Fibroblast of the aortic adventitia (primary cell): ENCODE data around the gene CDH13. TPM values are rescaled to one million over a fixed set of nuclear protein-coding genes. Genes with fewer than 3 reads are reported as not detected.
A peak's percentile ranks its signal among the peaks of the same experiment; 100 is the strongest.

Experiments
- DNase-seq: peaks from one replicate; pipeline ENCODE4 v3.0.0-alpha.2; 2010; ENCODE audit warnings: low read depth
- H3K4me3 ChIP-seq: 2 replicates; pipeline ENCODE4 v1.5.1; 2011; ENCODE audit warnings: low read depth, mild to moderate bottlenecking, control low read depth, low read length, moderate library complexity
- total RNA-seq: library from RNA; depleted of rRNA; stranded (reverse); fragments of >200 nt; gene quantifications from 2 replicates; pipeline ENCODE4 v1.2.3, GENCODE V29; 2012; ENCODE audit warnings: low replicate concordance
- TF ChIP-seq, protein P1 (sequence below): IDR thresholded peaks from 2 replicates; pipeline ENCODE4 v1.5.1; 2011; ENCODE audit warnings: mild to moderate bottlenecking, low read length, control low read depth, inconsistent platforms; ENCODE audit not compliant: insufficient read depth

CDH13 gene
- total RNA-seq, 1 donor = 55.7 TPM

DNA sequence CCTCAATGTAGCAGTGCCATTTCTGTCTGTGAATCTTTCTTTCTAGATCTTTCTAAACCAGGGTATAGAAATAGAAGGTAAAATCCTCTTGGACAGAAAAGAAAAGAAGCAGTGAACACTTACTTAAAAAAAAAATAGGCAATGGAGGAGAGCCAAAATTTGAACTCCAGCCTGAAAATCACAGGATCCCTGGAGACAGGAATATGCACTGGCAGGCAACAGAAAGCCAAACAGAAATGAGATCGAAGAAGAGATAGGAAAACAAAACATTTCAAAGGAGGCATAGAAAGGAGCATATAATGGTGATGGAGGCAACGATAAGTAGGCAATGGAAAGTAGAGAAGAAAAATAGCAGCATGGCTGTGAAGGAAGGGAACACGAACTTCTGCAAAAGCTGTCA, 927.3 kb downstream of the CDH13 start:
- DNase-seq = peak; percentile 41
- TF ChIP-seq, protein P1, sequence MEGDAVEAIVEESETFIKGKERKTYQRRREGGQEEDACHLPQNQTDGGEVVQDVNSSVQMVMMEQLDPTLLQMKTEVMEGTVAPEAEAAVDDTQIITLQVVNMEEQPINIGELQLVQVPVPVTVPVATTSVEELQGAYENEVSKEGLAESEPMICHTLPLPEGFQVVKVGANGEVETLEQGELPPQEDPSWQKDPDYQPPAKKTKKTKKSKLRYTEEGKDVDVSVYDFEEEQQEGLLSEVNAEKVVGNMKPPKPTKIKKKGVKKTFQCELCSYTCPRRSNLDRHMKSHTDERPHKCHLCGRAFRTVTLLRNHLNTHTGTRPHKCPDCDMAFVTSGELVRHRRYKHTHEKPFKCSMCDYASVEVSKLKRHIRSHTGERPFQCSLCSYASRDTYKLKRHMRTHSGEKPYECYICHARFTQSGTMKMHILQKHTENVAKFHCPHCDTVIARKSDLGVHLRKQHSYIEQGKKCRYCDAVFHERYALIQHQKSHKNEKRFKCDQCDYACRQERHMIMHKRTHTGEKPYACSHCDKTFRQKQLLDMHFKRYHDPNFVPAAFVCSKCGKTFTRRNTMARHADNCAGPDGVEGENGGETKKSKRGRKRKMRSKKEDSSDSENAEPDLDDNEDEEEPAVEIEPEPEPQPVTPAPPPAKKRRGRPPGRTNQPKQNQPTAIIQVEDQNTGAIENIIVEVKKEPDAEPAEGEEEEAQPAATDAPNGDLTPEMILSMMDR = no peak
- no peak overlapping the region for H3K4me3 ChIP-seq

DNA sequence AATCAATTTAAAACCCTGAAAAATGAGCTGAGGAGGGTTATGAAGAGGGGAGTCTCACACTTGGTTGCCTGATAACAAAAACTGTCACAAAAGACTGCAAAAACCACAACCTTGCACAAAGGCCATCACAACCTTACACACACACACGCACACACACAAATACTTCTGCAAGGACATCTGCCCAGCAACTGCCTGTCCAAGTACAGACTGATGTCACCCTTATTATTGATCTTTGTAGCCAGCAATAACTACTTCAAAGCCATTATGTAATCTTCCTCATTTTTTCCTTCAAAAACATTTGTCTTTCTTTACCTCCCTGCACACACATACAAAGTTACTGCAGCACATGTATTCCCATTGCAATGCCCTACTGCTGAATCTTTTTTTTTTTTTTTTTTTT, 927.8 kb downstream of the CDH13 start:
- no peak overlapping the region for H3K4me3 ChIP-seq
- no peak for DNase-seq
- TF ChIP-seq, protein P1 = no peak

DNA sequence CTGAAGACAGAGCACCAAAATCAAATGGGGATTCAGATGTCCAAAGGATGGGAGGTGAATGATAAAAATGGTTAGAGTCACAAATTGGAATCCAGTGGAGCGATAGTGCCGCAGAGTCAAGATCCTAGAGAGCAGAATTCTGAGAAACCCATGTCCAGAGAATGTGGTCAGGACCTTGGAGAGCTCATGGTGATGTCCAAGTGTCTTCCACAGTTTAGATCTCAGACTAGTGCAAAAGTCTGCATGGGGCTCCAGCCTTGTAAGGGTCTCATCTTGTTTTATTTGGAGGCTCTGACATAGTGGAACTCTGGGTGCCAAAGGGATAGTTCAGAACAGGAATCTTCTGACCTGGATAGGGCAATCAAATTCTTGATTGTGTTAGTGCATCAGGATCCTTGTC, 935.1 kb downstream of the CDH13 start:
- no peak overlapping the region for H3K4me3 ChIP-seq
- TF ChIP-seq, protein P1 = no peak
- DNase-seq = peak; percentile 27

DNA sequence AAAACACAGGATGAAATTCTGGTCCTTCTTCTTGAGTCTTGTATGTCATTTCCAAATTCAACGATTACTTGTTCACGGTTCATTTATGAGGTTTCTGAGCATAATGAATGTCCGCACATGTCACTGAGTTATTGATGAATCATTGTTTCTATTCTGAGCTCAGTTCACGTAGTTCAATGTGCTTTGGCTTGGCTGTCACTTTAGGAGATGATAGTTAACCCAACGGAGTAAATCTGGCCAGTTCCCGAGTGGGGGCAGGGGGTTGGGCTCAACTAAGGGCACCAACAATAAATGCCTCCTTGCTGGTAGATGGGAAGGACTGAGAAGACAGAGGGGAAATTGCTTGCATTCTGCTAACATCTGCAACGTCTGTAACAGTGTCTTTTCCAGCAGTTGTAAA, 941.6 kb downstream of the CDH13 start:
- TF ChIP-seq, protein P1 = no peak
- DNase-seq = no peak
- no peak overlapping the region for H3K4me3 ChIP-seq

DNA sequence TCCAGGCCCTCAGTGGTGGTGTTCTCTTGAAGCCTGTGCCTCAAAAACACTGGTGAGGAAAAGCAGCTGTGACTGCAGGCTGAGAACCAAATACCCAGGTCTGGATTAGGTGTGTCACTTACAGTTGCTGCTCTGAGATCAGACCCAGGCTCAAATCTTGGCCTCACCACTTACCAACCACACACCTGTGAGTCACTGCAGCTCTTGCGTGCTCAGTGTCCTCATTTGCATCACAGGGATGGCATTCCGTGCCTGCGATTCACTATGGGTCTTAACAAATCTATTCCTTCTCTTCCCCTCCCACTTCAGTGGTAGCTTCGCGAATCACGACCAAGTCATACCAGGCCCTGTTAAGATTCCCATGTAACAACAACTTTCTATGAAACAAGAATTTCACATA, 947.6 kb downstream of the CDH13 start:
- TF ChIP-seq, protein P1 = no peak
- DNase-seq = peak; percentile 59
- H3K4me3 ChIP-seq = no peak overlapping the region

DNA sequence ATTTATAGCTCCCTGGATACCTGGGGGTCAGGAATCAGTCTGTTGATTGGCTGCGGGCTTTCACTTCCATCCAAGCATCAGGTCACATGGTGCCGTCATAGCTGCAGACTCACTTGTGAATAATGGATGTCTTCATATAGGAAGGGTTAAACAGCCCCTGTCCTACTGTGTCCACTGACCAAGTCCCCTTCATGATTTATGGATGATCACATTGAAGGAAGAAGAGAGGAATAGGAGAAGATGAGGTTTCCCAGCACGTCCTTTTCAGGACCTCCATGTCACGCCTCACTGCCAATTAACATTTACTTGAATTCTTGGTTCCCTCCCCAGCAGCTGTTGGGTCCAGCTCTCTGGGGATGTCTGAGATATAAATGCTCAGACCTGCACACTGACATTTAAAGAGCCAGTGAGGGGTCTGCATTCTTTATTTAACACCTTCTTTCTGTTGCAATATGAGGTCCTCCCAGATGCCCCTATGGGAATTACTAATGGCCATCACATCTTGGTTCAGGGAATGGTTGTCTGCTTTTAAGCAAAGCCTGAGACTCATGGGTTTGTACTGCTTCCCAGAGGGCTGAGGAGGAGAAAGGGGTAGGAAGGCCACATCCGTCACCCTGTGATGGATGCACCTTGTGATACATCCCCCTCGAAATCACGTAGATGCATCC, 950.4 kb downstream of the CDH13 start:
- H3K4me3 ChIP-seq = no peak overlapping the region
- TF ChIP-seq, protein P1 = no peak
- no peak for DNase-seq

DNA sequence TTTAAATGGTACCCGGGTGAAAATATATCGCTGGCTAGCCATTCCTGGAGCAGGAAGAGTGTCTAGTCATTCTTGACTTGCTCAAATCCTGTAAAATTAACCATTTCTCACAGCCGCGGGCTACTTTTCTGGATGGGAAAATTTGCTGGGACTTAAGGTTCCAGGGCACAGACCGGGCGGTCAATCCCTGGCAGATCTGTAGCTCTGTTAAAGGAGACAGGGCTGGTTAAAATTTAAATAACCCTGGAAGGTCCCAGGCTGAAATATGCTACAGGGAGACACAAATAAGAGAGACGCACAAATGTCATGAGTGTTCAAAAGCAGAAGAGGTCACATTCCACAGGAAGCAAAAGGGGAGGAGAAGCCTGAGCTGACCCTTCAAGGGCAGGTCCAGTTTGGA, 951.4 kb downstream of the CDH13 start:
- TF ChIP-seq, protein P1 = no peak
- no peak overlapping the region for H3K4me3 ChIP-seq
- no peak for DNase-seq
